Muscle layer of colon (tissue), 2 donors: ENCODE results near the gene GRPEL1.
A peak's percentile ranks its signal among the peaks of the same experiment; 100 is the strongest.

Experiments
- H3K27ac ChIP-seq: one replicate; pipeline ENCODE4 v1.7.0; 2013; ENCODE audit warnings: low read depth, mild to moderate bottlenecking, low read length, moderate library complexity
- H3K27me3 ChIP-seq, 2 donors: one replicate each; pipeline ENCODE4 v1.7.0; 2013; ENCODE audit warnings: low read length in 2 of 2, mild to moderate bottlenecking in 2 of 2; ENCODE audit not compliant: insufficient read depth in 2 of 2, control insufficient read depth in 1 of 2
- H3K36me3 ChIP-seq: one replicate; pipeline ENCODE4 v1.7.0; 2013; ENCODE audit warnings: mild to moderate bottlenecking, low read length; ENCODE audit not compliant: insufficient read depth
- H3K4me1 ChIP-seq: one replicate; pipeline ENCODE4 v1.7.0; 2013; ENCODE audit warnings: mild to moderate bottlenecking, low read length; ENCODE audit not compliant: insufficient read depth
- H3K4me3 ChIP-seq, 2 donors: one replicate each; pipeline ENCODE4 v1.7.0; 2013; ENCODE audit warnings: low read length in 2 of 2, low read depth in 1 of 2, mild to moderate bottlenecking in 1 of 2, moderate library complexity in 1 of 2
- H3K9ac ChIP-seq: one replicate; pipeline ENCODE4 v1.7.0; 2013; ENCODE audit warnings: low read length
- H3K9me3 ChIP-seq: one replicate; pipeline ENCODE4 v1.7.0; 2013; ENCODE audit warnings: mild to moderate bottlenecking, low read length
- donor health status: abdominal sarcoma.
- donor health status: Adenocarcinoma of cecum.

Gene GRPEL1

GRCh38 chr4:7073526-7074390 lies 5.9 kb upstream of the GRPEL1 start:
- H3K4me3 ChIP-seq, result no peak overlapping the region
- peaks cover 10% of the 10 kb centered on the region for H3K4me1 ChIP-seq
- no peaks in the 10 kb centered on the region for H3K27me3 ChIP-seq
- no peak overlapping the region for H3K27ac ChIP-seq
- no peaks in the 10 kb centered on the region for H3K36me3 ChIP-seq
- no peak overlapping the region for H3K9ac ChIP-seq
- H3K9me3 ChIP-seq, result no peaks in the 10 kb centered on the region

GRCh38 chr4:7073059-7073458 lies 5.2 kb upstream of the GRPEL1 start:
- H3K36me3 ChIP-seq, result no peaks in the 10 kb centered on the region
- no peaks in the 10 kb centered on the region for H3K27me3 ChIP-seq
- H3K27ac ChIP-seq, result no peak overlapping the region
- peaks cover 11% of the 10 kb centered on the region for H3K4me1 ChIP-seq
- no peak overlapping the region for H3K4me3 ChIP-seq
- no peaks in the 10 kb centered on the region for H3K9me3 ChIP-seq
- H3K9ac ChIP-seq, result no peak overlapping the region

GRCh38 chr4:7070729-7071511 lies 3.1 kb upstream of the GRPEL1 start:
- H3K9ac ChIP-seq, result no peak overlapping the region
- H3K27me3 ChIP-seq, result no peaks in the 10 kb centered on the region
- peaks cover 24% of the 10 kb centered on the region for H3K4me1 ChIP-seq
- H3K9me3 ChIP-seq, result no peaks in the 10 kb centered on the region
- no peak overlapping the region for H3K4me3 ChIP-seq
- no peaks in the 10 kb centered on the region for H3K36me3 ChIP-seq
- no peak overlapping the region for H3K27ac ChIP-seq

- H3K9me3 ChIP-seq, result no peaks in the 10 kb centered on the region
- H3K27me3 ChIP-seq, result no peaks in the 10 kb centered on the region
- peak overlapping the region; percentile 89 for H3K27ac ChIP-seq
- peak overlapping the region; percentile 8 for H3K9ac ChIP-seq
- peaks cover 26% of the 10 kb centered on the region for H3K4me1 ChIP-seq
- H3K4me3 ChIP-seq, result peak overlapping the region; percentile 81 to 97
- peaks cover 11% of the 10 kb centered on the region for H3K36me3 ChIP-seq
Observed at GRCh38 chr4:7068883-7069282, 1.0 kb upstream of the GRPEL1 start.

- Histone ChIP-seq H3K9ac (peak overlapping the region; percentile 8), H3K4me1 (peaks cover 26% of the 10 kb centered on the region), H3K4me3 (peak overlapping the region; percentile 81 to 97), H3K9me3 (no peaks in the 10 kb centered on the region), H3K27ac (peak overlapping the region; percentile 89), H3K36me3 (peaks cover 16% of the 10 kb centered on the region), H3K27me3 (no peaks in the 10 kb centered on the region)
Observed at GRCh38 chr4:7068279-7068842, 497 bp upstream of the GRPEL1 start.

- H3K9me3 ChIP-seq, result no peaks in the 10 kb centered on the region
- peak overlapping the region; percentile 29 for H3K9ac ChIP-seq
- H3K27me3 ChIP-seq, result no peaks in the 10 kb centered on the region
- H3K4me1 ChIP-seq, result peaks cover 26% of the 10 kb centered on the region
- peak overlapping the region; percentile 81 to 96 for H3K4me3 ChIP-seq
- peak overlapping the region; percentile 90 for H3K27ac ChIP-seq
- peaks cover 21% of the 10 kb centered on the region for H3K36me3 ChIP-seq
Observed at GRCh38 chr4:7067126-7067451, 775 bp downstream of the GRPEL1 start.

- Histone ChIP-seq H3K27ac (no peak overlapping the region), H3K27me3 (no peaks in the 10 kb centered on the region), H3K36me3 (peaks cover 27% of the 10 kb centered on the region), H3K9me3 (no peaks in the 10 kb centered on the region), H3K4me3 (peak overlapping the region in 1 of 2 donors; percentile 81), H3K4me1 (peaks cover 26% of the 10 kb centered on the region), H3K9ac (no peak overlapping the region)
Observed at GRCh38 chr4:7066493-7066892, 1.4 kb downstream of the GRPEL1 start.

- Histone ChIP-seq H3K27ac (no peak overlapping the region), H3K36me3 (peaks cover 32% of the 10 kb centered on the region), H3K27me3 (no peaks in the 10 kb centered on the region), H3K4me1 (peaks cover 26% of the 10 kb centered on the region), H3K9me3 (no peaks in the 10 kb centered on the region), H3K9ac (no peak overlapping the region), H3K4me3 (no peak overlapping the region)
Observed at GRCh38 chr4:7066006-7066405, 1.9 kb downstream of the GRPEL1 start.

GRCh38 chr4:7063362-7063761 lies 4.5 kb downstream of the GRPEL1 start:
- H3K4me1 ChIP-seq, result peaks cover 15% of the 10 kb centered on the region
- H3K9me3 ChIP-seq, result no peaks in the 10 kb centered on the region
- no peak overlapping the region for H3K9ac ChIP-seq
- peaks cover 52% of the 10 kb centered on the region for H3K36me3 ChIP-seq
- H3K27me3 ChIP-seq, result no peaks in the 10 kb centered on the region
- H3K27ac ChIP-seq, result no peak overlapping the region
- H3K4me3 ChIP-seq, result no peak overlapping the region

- Histone ChIP-seq H3K4me1 (peaks cover 15% of the 10 kb centered on the region), H3K36me3 (peaks cover 54% of the 10 kb centered on the region)
Observed at GRCh38 chr4:7062816-7063215, 5.0 kb downstream of the GRPEL1 start.

GRCh38 chr4:7061815-7062214 lies 6.0 kb downstream of the GRPEL1 start:
- H3K9ac ChIP-seq, result no peak overlapping the region
- H3K4me3 ChIP-seq, result no peak overlapping the region
- H3K27ac ChIP-seq, result no peak overlapping the region
- no peaks in the 10 kb centered on the region for H3K27me3 ChIP-seq
- no peaks in the 10 kb centered on the region for H3K9me3 ChIP-seq
- peaks cover 55% of the 10 kb centered on the region for H3K36me3 ChIP-seq
- peaks cover 10% of the 10 kb centered on the region for H3K4me1 ChIP-seq

More at GRCh38 chr4:7062816-7063215, 5.0 kb downstream of the GRPEL1 start:
- H3K27me3 ChIP-seq, result no peaks in the 10 kb centered on the region
- no peak overlapping the region for H3K27ac ChIP-seq
- H3K9me3 ChIP-seq, result no peaks in the 10 kb centered on the region
- H3K9ac ChIP-seq, result no peak overlapping the region
- no peak overlapping the region for H3K4me3 ChIP-seq
